ENCODE data around the gene CDC20.

DNA sequence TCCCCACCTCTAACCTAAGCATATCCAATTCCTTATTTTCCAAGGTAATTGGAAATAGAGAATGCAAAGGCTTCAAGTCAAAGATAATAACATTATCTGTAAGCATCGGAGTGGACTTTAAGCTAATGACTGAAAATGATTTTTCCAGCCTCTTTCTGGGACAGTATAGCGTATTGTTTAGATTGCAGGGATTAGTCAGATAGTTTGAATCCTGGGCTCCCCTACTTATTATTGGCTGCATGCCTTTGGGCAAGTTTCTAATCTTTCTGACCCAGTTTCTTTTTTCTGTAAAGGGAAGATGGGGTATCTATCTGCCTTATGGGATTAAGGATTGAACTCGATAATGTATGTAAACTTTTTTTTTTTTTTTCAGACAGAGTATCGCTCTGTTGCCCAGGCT lies 1.5 kb upstream of the CDC20 start:
- TF ChIP-seq, protein P1, sequence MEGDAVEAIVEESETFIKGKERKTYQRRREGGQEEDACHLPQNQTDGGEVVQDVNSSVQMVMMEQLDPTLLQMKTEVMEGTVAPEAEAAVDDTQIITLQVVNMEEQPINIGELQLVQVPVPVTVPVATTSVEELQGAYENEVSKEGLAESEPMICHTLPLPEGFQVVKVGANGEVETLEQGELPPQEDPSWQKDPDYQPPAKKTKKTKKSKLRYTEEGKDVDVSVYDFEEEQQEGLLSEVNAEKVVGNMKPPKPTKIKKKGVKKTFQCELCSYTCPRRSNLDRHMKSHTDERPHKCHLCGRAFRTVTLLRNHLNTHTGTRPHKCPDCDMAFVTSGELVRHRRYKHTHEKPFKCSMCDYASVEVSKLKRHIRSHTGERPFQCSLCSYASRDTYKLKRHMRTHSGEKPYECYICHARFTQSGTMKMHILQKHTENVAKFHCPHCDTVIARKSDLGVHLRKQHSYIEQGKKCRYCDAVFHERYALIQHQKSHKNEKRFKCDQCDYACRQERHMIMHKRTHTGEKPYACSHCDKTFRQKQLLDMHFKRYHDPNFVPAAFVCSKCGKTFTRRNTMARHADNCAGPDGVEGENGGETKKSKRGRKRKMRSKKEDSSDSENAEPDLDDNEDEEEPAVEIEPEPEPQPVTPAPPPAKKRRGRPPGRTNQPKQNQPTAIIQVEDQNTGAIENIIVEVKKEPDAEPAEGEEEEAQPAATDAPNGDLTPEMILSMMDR (IDR thresholded peaks at IDR 0.05): no peak
- TF ChIP-seq POLR2A (IDR thresholded peaks at IDR 0.05) (no peak), POLR2AphosphoS5 (IDR thresholded peaks at IDR 0.05; ENCODE audit: insufficient read depth in 1 of 2, low read depth in 1 of 2) (no peak)

Measured in vagina (tissue), 2 donors.